HepG2 (cell line): Measurements from ENCODE around the gene DAPK1. TPM values are rescaled to one million over a fixed set of nuclear protein-coding genes. Genes with fewer than 3 reads are reported as not detected.

Source experiments
- ATAC-seq: fragments of 200-7000 bp; cut with Tn5 transposase; 3 replicates; pipeline ENCODE4 v1.9.1; 2020; ENCODE audit warnings: mild to moderate bottlenecking, moderate library complexity
- BruUV-seq: library from RNA; stranded (reverse); fragments of 400-500 nt; replicated peaks from 2 replicates; lab custom pipeline; 2021; lab: Mats Ljungman, UMichigan
- CTCF ChIA-PET: fragments of 300-600 bp; formaldehyde crosslinking; extraction: SDS; loops from one replicate; lab custom pipeline; 2021; ENCODE audit warnings: low total read pairs, inconsistent platforms, low intra/inter-chr PET ratio; lab: Yijun Ruan, JAX
- POLR2A ChIA-PET: fragments of 350-600 bp; sonication (Branson Sonifier 250); formaldehyde crosslinking; loops from one replicate; lab custom pipeline; 2020; ENCODE audit warnings: antibody characterized with exemption, inconsistent platforms; lab: Yijun Ruan, JAX
- DNase-seq: peaks from one replicate; pipeline ENCODE4 v3.0.0-alpha.2; 2015; ENCODE audit warnings: low spot score
- FAIRE-seq: peaks from 3 replicates; lab custom pipeline; 2011; peaks lifted over from hg19 to GRCh38; lab: Jason Lieb, UNC
- H2AFZ ChIP-seq: one replicate; pipeline ENCODE4 v1.6.1; 2011; ENCODE audit warnings: low read length, inconsistent platforms
- H3K27ac ChIP-seq: fragments of 300-600 bp; 3 replicates; pipeline ENCODE4 v1.8.0; 2011; ENCODE audit warnings: mixed run types, mild to moderate bottlenecking, mixed read lengths, low read length, inconsistent platforms; ENCODE audit not compliant: insufficient read depth; ENCODE audit errors: extremely low read length
- H3K27me3 ChIP-seq, 2 experiments: fragments of 200-600 bp in 1 of 2; 2 replicates in 1 of 2; 3 replicates in 1 of 2; pipeline versions ENCODE4 v1.6.0 to v1.8.0; 2011; ENCODE audit warnings: low read length in 2 of 2, mild to moderate bottlenecking in 2 of 2, moderate library complexity in 2 of 2, inconsistent platforms in 1 of 2; ENCODE audit not compliant: insufficient read depth in 2 of 2, control insufficient read depth in 1 of 2
- H3K36me3 ChIP-seq, 2 experiments: fragments of 200-600 bp in 1 of 2; replicated peaks in 1 of 2; 2 replicates in 1 of 2; 3 replicates in 1 of 2; pipeline versions ENCODE4 v1.5.1 to v1.8.0; 2011; ENCODE audit warnings: low read length in 2 of 2, inconsistent platforms in 1 of 2; ENCODE audit not compliant: insufficient read depth in 2 of 2, control insufficient read depth in 1 of 2
- H3K4me1 ChIP-seq: 2 replicates; pipeline ENCODE4 v1.5.1; 2012; ENCODE audit warnings: low read length, inconsistent platforms; ENCODE audit not compliant: insufficient read depth
- H3K4me2 ChIP-seq: 2 replicates; pipeline ENCODE4 v1.6.0; 2011; ENCODE audit warnings: low read depth, low read length, inconsistent platforms
- H3K4me3 ChIP-seq, 3 experiments: fragments of 200-600 bp in 1 of 3; sonication (generic), shearing (Covaris generic) in 1 of 3; replicated peaks in 1 of 3; 2 replicates each; pipeline ENCODE4 v1.5.1; 2011 to 2016; ENCODE audit warnings: low read length in 3 of 3, inconsistent platforms in 2 of 3, low read depth in 2 of 3, mild to moderate bottlenecking in 2 of 3, control low read depth in 1 of 3, mixed read lengths in 1 of 3; ENCODE audit not compliant: insufficient read depth in 1 of 3
- H3K79me2 ChIP-seq: one replicate; pipeline ENCODE4 v1.6.1; 2011; ENCODE audit warnings: low read length, inconsistent platforms; ENCODE audit not compliant: insufficient read depth
- H3K9ac ChIP-seq: 2 replicates; pipeline ENCODE4 v1.6.0; 2011; ENCODE audit warnings: mild to moderate bottlenecking, low read depth, low read length, inconsistent platforms; ENCODE audit not compliant: insufficient read depth
- H3K9me3 ChIP-seq: 2 replicates; pipeline ENCODE4 v1.5.1; 2012; ENCODE audit warnings: mild to moderate bottlenecking, low read length
- H4K20me1 ChIP-seq: 2 replicates; pipeline ENCODE4 v1.6.0; 2011; ENCODE audit warnings: inconsistent platforms, mild to moderate bottlenecking, low read length, moderate library complexity; ENCODE audit not compliant: insufficient read depth
- BCL6 ChIP-seq: IDR thresholded peaks from 2 replicates; pipeline ENCODE4 v1.6.1; 2016; ENCODE audit warnings: missing genetic modification reagents, missing compliant biosample characterization
- ZFY ChIP-seq: sonication (generic); formaldehyde crosslinking; IDR thresholded peaks from 2 replicates; pipeline ENCODE4 v1.4.0; 2020; ENCODE audit warnings: missing genetic modification reagents
- WGBS: methylation state at CpG from one replicate; pipeline ENCODE4 v1.1.6; 2017; ENCODE audit warnings: low lambda C conversion rate; 5-methylcytosine and 5-hydroxymethylcytosine counted together
- in situ Hi-C: cut with HindIII; loops from 2 replicates; pipeline ENCODE4 v1.10.0; 2017; ENCODE audit warnings: low pct_unique_long_range_greater_than_20kb; ENCODE audit not compliant: extremely low pct_ligation_motif_present
- intact Hi-C: fragments of 100-400 bp; cut with micrococcal nuclease; formaldehyde crosslinking; loops from one replicate; pipeline ENCODE4 v1.10.0; 2022; ENCODE audit not compliant: unreplicated experiment
- polyA plus RNA-seq, 8 experiments: library from polyadenylated mRNA; depleted of rRNA in 3 of 8; stranded (reverse) in 7 of 8; unstranded in 1 of 8; fragments of >200 nt; fragmentation: Illumina TruSeq in 4 of 8; extraction: Trizol in 4 of 8; gene quantifications; 2 replicates each; pipeline versions ENCODE4 v1.2.1 to v1.2.3, GENCODE V29; 2011 to 2016; ENCODE audit warnings: low read depth in 4 of 8, missing spikeins in 1 of 8, mixed read lengths in 1 of 8; ENCODE audit not compliant: insufficient read depth in 1 of 8
- total RNA-seq, 5 experiments: library from RNA; depleted of rRNA; stranded (reverse); fragments of >200 nt; fragmentation: Illumina TruSeq; extraction: Trizol; gene quantifications; 2 replicates each; pipeline ENCODE4 v1.2.3, GENCODE V29; 2016; ENCODE audit warnings: low read depth in 1 of 5
- TF ChIP-seq, protein P1 (sequence below): sonication (generic); formaldehyde crosslinking; IDR thresholded peaks from 2 replicates; pipeline ENCODE4 v1.8.1; 2023; ENCODE audit warnings: mild to moderate bottlenecking, missing genetic modification reagents
- TF ChIP-seq, protein P2 (sequence below): sonication (generic); formaldehyde crosslinking; IDR thresholded peaks from 2 replicates; pipeline ENCODE4 v1.4.0; 2020; ENCODE audit warnings: missing genetic modification reagents, borderline replicate concordance

The DAPK1 gene
- total and polyA plus RNA-seq, 2 of the 13 experiments (the other 11 are each of a cell fraction or from before 2014, with no cell fraction given) = 35.7 to 35.9 TPM

DNA sequence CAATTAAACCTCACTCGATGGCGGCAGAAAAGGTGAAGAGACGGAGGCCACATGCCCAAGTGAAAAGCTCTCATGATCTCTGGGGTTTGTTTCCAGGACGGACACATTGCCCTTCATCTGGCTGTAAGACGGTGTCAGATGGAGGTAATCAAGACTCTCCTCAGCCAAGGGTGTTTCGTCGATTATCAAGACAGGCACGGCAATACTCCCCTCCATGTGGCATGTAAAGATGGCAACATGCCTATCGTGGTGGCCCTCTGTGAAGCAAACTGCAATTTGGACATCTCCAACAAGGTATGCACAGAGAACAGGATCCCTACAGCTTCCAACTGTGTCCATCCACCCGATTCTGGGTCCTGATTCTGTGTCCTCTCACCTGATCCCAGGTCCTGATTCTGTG, 153.8 kb downstream of the DAPK1 start:
- H3K79me2 ChIP-seq = no peaks in the 10 kb centered on the region

More for the DNA sequence above, 153.8 kb downstream of the DAPK1 start:
- H3K27ac ChIP-seq = no peak overlapping the region
- H3K9me3 ChIP-seq = no peaks in the 10 kb centered on the region
- BruUV-seq = no TSS peak
- no peaks in the 10 kb centered on the region for H3K27me3 ChIP-seq
- CTCF ChIA-PET = no interaction called here
- intact Hi-C loops (no loop called here), in situ Hi-C loops (loop anchor here (25.0 kb wide), 1 partner anchor 1239 kb away; no protein-coding TSS in a partner anchor)
- DNase-seq = no peak
- WGBS = 93% methylated on average over 6 of the region's 10 CpGs
- POLR2A ChIA-PET = no interaction called here
- H3K4me2 ChIP-seq = no peak overlapping the region
- TF ChIP-seq, protein P1, sequence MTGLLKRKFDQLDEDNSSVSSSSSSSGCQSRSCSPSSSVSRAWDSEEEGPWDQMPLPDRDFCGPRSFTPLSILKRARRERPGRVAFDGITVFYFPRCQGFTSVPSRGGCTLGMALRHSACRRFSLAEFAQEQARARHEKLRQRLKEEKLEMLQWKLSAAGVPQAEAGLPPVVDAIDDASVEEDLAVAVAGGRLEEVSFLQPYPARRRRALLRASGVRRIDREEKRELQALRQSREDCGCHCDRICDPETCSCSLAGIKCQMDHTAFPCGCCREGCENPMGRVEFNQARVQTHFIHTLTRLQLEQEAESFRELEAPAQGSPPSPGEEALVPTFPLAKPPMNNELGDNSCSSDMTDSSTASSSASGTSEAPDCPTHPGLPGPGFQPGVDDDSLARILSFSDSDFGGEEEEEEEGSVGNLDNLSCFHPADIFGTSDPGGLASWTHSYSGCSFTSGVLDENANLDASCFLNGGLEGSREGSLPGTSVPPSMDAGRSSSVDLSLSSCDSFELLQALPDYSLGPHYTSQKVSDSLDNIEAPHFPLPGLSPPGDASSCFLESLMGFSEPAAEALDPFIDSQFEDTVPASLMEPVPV (CRISPR knock-in tag) = no peak
- TF ChIP-seq, protein P2, sequence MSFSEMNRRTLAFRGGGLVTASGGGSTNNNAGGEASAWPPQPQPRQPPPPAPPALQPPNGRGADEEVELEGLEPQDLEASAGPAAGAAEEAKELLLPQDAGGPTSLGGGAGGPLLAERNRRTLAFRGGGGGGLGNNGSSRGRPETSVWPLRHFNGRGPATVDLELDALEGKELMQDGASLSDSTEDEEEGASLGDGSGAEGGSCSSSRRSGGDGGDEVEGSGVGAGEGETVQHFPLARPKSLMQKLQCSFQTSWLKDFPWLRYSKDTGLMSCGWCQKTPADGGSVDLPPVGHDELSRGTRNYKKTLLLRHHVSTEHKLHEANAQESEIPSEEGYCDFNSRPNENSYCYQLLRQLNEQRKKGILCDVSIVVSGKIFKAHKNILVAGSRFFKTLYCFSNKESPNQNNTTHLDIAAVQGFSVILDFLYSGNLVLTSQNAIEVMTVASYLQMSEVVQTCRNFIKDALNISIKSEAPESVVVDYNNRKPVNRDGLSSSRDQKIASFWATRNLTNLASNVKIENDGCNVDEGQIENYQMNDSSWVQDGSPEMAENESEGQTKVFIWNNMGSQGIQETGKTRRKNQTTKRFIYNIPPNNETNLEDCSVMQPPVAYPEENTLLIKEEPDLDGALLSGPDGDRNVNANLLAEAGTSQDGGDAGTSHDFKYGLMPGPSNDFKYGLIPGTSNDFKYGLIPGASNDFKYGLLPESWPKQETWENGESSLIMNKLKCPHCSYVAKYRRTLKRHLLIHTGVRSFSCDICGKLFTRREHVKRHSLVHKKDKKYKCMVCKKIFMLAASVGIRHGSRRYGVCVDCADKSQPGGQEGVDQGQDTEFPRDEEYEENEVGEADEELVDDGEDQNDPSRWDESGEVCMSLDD = no peak
- TF ChIP-seq BCL6 (no peak), ZFY (no peak)
- FAIRE-seq = no peak
- no peaks in the 10 kb centered on the region for H4K20me1 ChIP-seq
- H3K4me3 ChIP-seq = no peak overlapping the region
- no peaks in the 10 kb centered on the region for H3K4me1 ChIP-seq
- peaks cover 25 to 46% of the 10 kb centered on the region in 2 experiments for H3K36me3 ChIP-seq
- H3K9ac ChIP-seq = no peak overlapping the region
- ATAC-seq = no peak
- no peak overlapping the region for H2AFZ ChIP-seq
